Peyer's patch (tissue), 4 donors: Measurements from ENCODE around the gene SLC6A8.

Source experiments
- CTCF ChIP-seq, 6 experiments: fragments of 450-650 bp in 4 of 6; fragments of 200-600 bp in 2 of 6; sonication (generic) in 1 of 6; IDR thresholded peaks; one replicate each; pipeline ENCODE4 v1.5.1; 2017 to 2019; ENCODE audit warnings: antibody characterized with exemption in 6 of 6, mild to moderate bottlenecking in 3 of 6, moderate library complexity in 1 of 6
- POLR2A ChIP-seq, 2 donors: fragments of 450-650 bp; IDR thresholded peaks; one replicate each; pipeline ENCODE4 v1.5.1; 2017; ENCODE audit warnings: antibody characterized with exemption in 2 of 2, mild to moderate bottlenecking in 2 of 2, moderate library complexity in 2 of 2

GRCh38 chrX:153687121-153688039 lies at the start of gene SLC6A8:
- TF ChIP-seq CTCF (IDR thresholded peaks at IDR 0.05) (peak in 2 of 6 experiments; percentile 17 to 40), POLR2A (IDR thresholded peaks at IDR 0.05) (peak; percentile 39 to 58)
